NCI-H526 treated with DMSO at 0.1 percent for 48 hours (cell line): ENCODE results near the gene OOSP4B.
"Not testable (repeated sequence)": the region's sequence is repeated elsewhere in the genome, so short reads cannot be mapped to it uniquely, and the experiment has no call there.

Experiments used
- DNase-seq: peaks from one replicate; lab custom pipeline; 2025; lab: John Stamatoyannopoulos, UW

OOSP4B gene

GRCh38 chr11:60059521-60060240, 42.7 kb downstream of the OOSP4B start:
- no peak for DNase-seq

GRCh38 chr11:60064111-60064510, 47.1 kb downstream of the OOSP4B start:
- DNase-seq = no peak

GRCh38 chr11:60065801-60066200, 48.8 kb downstream of the OOSP4B start:
- DNase-seq = no peak

GRCh38 chr11:60069450-60069849, 52.5 kb downstream of the OOSP4B start:
- no peak for DNase-seq

GRCh38 chr11:60071644-60072043, 54.7 kb downstream of the OOSP4B start:
- DNase-seq = not testable (repeated sequence)

GRCh38 chr11:60077216-60077817, 60.3 kb downstream of the OOSP4B start:
- no peak for DNase-seq

GRCh38 chr11:60077981-60078380, 61.0 kb downstream of the OOSP4B start:
- no peak for DNase-seq

GRCh38 chr11:60078745-60079144, 61.8 kb downstream of the OOSP4B start:
- DNase-seq = peak; percentile 97

GRCh38 chr11:60080535-60080934, 63.6 kb downstream of the OOSP4B start:
- DNase-seq = no peak
